H9 (cell line): ENCODE measurements around the gene PCDH9. TPM values are rescaled to one million over a fixed set of nuclear protein-coding genes. Genes with fewer than 3 reads are reported as not detected.

Experiments used
- DNase-seq: peaks from one replicate; pipeline ENCODE4 v3.0.0-alpha.2; 2017
- H2AFZ ChIP-seq: one replicate; pipeline ENCODE4 v1.6.1; 2013; ENCODE audit warnings: mild to moderate bottlenecking, low read length, control low read depth, moderate library complexity
- H2AK5ac ChIP-seq: 2 replicates; pipeline ENCODE4 v1.6.1; 2013; ENCODE audit warnings: low read length, control low read depth, mixed read lengths; ENCODE audit not compliant: insufficient read length
- H2BK120ac ChIP-seq: one replicate; pipeline ENCODE4 v1.6.1; 2013; ENCODE audit warnings: low read depth, mild to moderate bottlenecking, low read length, control low read depth, inconsistent platforms; ENCODE audit not compliant: poor library complexity, severe bottlenecking
- H2BK12ac ChIP-seq: 2 replicates; pipeline ENCODE4 v1.6.1; 2013; ENCODE audit warnings: low read length, control low read depth, mixed read lengths, low read depth; ENCODE audit not compliant: insufficient read length
- H2BK15ac ChIP-seq: 2 replicates; pipeline ENCODE4 v1.6.1; 2013; ENCODE audit warnings: low read depth, low read length, control low read depth
- H2BK20ac ChIP-seq: one replicate; pipeline ENCODE4 v1.6.1; 2013; ENCODE audit warnings: low read depth, mild to moderate bottlenecking, low read length, control low read depth, inconsistent platforms; ENCODE audit not compliant: poor library complexity, severe bottlenecking
- H2BK5ac ChIP-seq: 2 replicates; pipeline ENCODE4 v1.6.1; 2013; ENCODE audit warnings: low read length, control low read depth, mixed read lengths; ENCODE audit not compliant: insufficient read length
- H3K14ac ChIP-seq: 2 replicates; pipeline ENCODE4 v1.6.1; 2013; ENCODE audit warnings: low read length, control low read depth; ENCODE audit not compliant: insufficient read depth
- H3K18ac ChIP-seq: 2 replicates; pipeline ENCODE4 v1.6.1; 2013; ENCODE audit warnings: low read depth, mild to moderate bottlenecking, mixed read lengths, low read length, control low read depth; ENCODE audit not compliant: insufficient read length
- H3K23ac ChIP-seq: 2 replicates; pipeline ENCODE4 v1.6.1; 2013; ENCODE audit warnings: low read length, control low read depth, mixed read lengths, low read depth; ENCODE audit not compliant: insufficient read length
- H3K23me2 ChIP-seq: 2 replicates; pipeline ENCODE4 v1.6.1; 2013; ENCODE audit warnings: low read depth, mild to moderate bottlenecking, mixed read lengths, low read length, control low read depth; ENCODE audit not compliant: insufficient read length, poor library complexity, severe bottlenecking
- H3K27ac ChIP-seq: 2 replicates; pipeline ENCODE4 v1.5.1; 2013; ENCODE audit warnings: low read length, control low read depth, mixed read lengths, low read depth; ENCODE audit not compliant: insufficient read length
- H3K27me3 ChIP-seq: 2 replicates; pipeline ENCODE4 v1.6.1; 2013; ENCODE audit warnings: low read length, control low read depth, inconsistent platforms; ENCODE audit not compliant: insufficient read depth
- H3K4ac ChIP-seq: 2 replicates; pipeline ENCODE4 v1.6.1; 2013; ENCODE audit warnings: low read depth, mild to moderate bottlenecking, control low read depth, inconsistent platforms, low read length, moderate library complexity
- H3K4me1 ChIP-seq: 2 replicates; pipeline ENCODE4 v1.6.1; 2013; ENCODE audit warnings: low read length, control low read depth, inconsistent platforms; ENCODE audit not compliant: insufficient read depth
- H3K4me2 ChIP-seq: 2 replicates; pipeline ENCODE4 v1.6.1; 2013; ENCODE audit warnings: low read length, control low read depth, mixed read lengths; ENCODE audit not compliant: insufficient read length, insufficient read depth
- H3K56ac ChIP-seq: 2 replicates; pipeline ENCODE4 v1.6.1; 2013; ENCODE audit warnings: low read depth, mild to moderate bottlenecking, mixed read lengths, low read length, control low read depth; ENCODE audit not compliant: insufficient read length
- H3K79me1 ChIP-seq: 2 replicates; pipeline ENCODE4 v1.6.1; 2013; ENCODE audit warnings: low read depth, mild to moderate bottlenecking, moderate library complexity, low read length, control low read depth, inconsistent platforms; ENCODE audit not compliant: insufficient read depth, poor library complexity, severe bottlenecking
- H3K79me2 ChIP-seq: 2 replicates; pipeline ENCODE4 v1.6.1; 2013; ENCODE audit warnings: low read length, control low read depth, inconsistent platforms; ENCODE audit not compliant: insufficient read depth
- H3K9ac ChIP-seq: 2 replicates; pipeline ENCODE4 v1.6.1; 2013; ENCODE audit warnings: low read length, control low read depth, mixed read lengths; ENCODE audit not compliant: insufficient read length; ENCODE audit errors: extremely low read depth
- H3K9me3 ChIP-seq: one replicate; pipeline ENCODE4 v1.6.1; 2013; ENCODE audit warnings: low read depth, low read length, inconsistent platforms; ENCODE audit not compliant: control insufficient read depth
- H3T11ph ChIP-seq: one replicate; pipeline ENCODE4 v1.6.1; 2013; ENCODE audit warnings: mild to moderate bottlenecking, low read length, control low read depth, inconsistent platforms
- H4K20me1 ChIP-seq: one replicate; pipeline ENCODE4 v1.6.1; 2013; ENCODE audit not compliant: control insufficient read depth, insufficient read length, insufficient read depth
- H4K5ac ChIP-seq: 2 replicates; pipeline ENCODE4 v1.6.1; 2013; ENCODE audit warnings: low read depth, mild to moderate bottlenecking, mixed read lengths, low read length, control low read depth; ENCODE audit not compliant: insufficient read length
- H4K8ac ChIP-seq: replicated peaks from 2 replicates; pipeline ENCODE4 v1.6.1; 2013; ENCODE audit warnings: low read length, control low read depth, mixed read lengths, low read depth; ENCODE audit not compliant: insufficient read length
- H4K91ac ChIP-seq: 2 replicates; pipeline ENCODE4 v1.6.1; 2013; ENCODE audit warnings: low read depth, mild to moderate bottlenecking, moderate library complexity, mixed read lengths, low read length, control low read depth; ENCODE audit not compliant: insufficient read length
- H3K27ac Mint-ChIP-seq, 3 experiments: 2 replicates in 2 of 3; 3 replicates in 1 of 3; pipeline ENCODE4 v1.8.0; 2020 to 2021; ENCODE audit warnings: mixed read lengths in 3 of 3, mild to moderate bottlenecking in 1 of 3, moderate library complexity in 1 of 3
- H3K27me3 Mint-ChIP-seq: 2 replicates; pipeline ENCODE4 v1.8.0; 2021; ENCODE audit warnings: low read depth, mild to moderate bottlenecking, moderate library complexity, mixed read lengths
- H3K36me3 Mint-ChIP-seq, 3 experiments: 2 replicates in 2 of 3; 3 replicates in 1 of 3; pipeline ENCODE4 v1.8.0; 2020 to 2021; ENCODE audit warnings: low read depth in 3 of 3, mixed read lengths in 3 of 3; ENCODE audit not compliant: insufficient read depth in 1 of 3
- H3K4me1 Mint-ChIP-seq, 2 experiments: 2 replicates each; pipeline ENCODE4 v1.8.0; 2020; ENCODE audit warnings: mixed read lengths in 2 of 2
- H3K4me3 Mint-ChIP-seq, 2 experiments: 2 replicates in 1 of 2; 3 replicates in 1 of 2; pipeline ENCODE4 v1.8.0; 2020 to 2021; ENCODE audit warnings: mild to moderate bottlenecking in 2 of 2, mixed read lengths in 2 of 2, moderate library complexity in 1 of 2
- H3K9me3 Mint-ChIP-seq, 2 experiments: 2 replicates in 1 of 2; 3 replicates in 1 of 2; pipeline ENCODE4 v1.8.0; 2020; ENCODE audit warnings: mild to moderate bottlenecking in 2 of 2, mixed read lengths in 2 of 2, moderate library complexity in 1 of 2
- CTCF ChIP-seq: fragments of 200-600 bp; sonication (generic); conservative IDR thresholded peaks from 3 replicates; pipeline ENCODE4 v1.8.0; 2021; ENCODE audit warnings: antibody characterized with exemption, mild to moderate bottlenecking
- total RNA-seq: library from RNA; stranded (reverse); gene quantifications from 2 replicates; pipeline ENCODE4 v1.2.1, GENCODE V29; 2021

PCDH9 gene
- total RNA-seq, 1 experiment from 2014 or later = 0.11 TPM

- H3K4me1 ChIP-seq = no peaks in the 10 kb centered on the region
- no peak overlapping the region for H4K91ac ChIP-seq
- H3K27me3 ChIP-seq = no peaks in the 10 kb centered on the region
- no peak overlapping the region for H3K9ac ChIP-seq
- no peaks in the 10 kb centered on the region for H4K20me1 ChIP-seq
- H3K9me3 ChIP-seq = no peaks in the 10 kb centered on the region
- no peaks in the 10 kb centered on the region for H3K23me2 ChIP-seq
- Mint-ChIP-seq H3K27ac (no peak overlapping the region), H3K9me3 (peaks cover 0 to 9% of the 10 kb centered on the region in 2 experiments; a peak in 3 of 5 replicates), H3K36me3 (peaks cover 0 to 2% (median 0%) of the 10 kb centered on the region in 3 experiments; a peak in 2 of 7 replicates), H3K27me3 (no peaks in the 10 kb centered on the region), H3K4me3 (no peak overlapping the region), H3K4me1 (no peaks in the 10 kb centered on the region)
- no peak overlapping the region for H3T11ph ChIP-seq
- no peak overlapping the region for H2AFZ ChIP-seq
- H3K4me2 ChIP-seq = no peak overlapping the region
- no peak overlapping the region for H2BK120ac ChIP-seq
- H4K5ac ChIP-seq = no peak overlapping the region
- no peaks in the 10 kb centered on the region for H3K79me2 ChIP-seq
- H3K14ac ChIP-seq = no peak overlapping the region
- no peak overlapping the region for H3K56ac ChIP-seq
- no peak overlapping the region for H4K8ac ChIP-seq
- DNase-seq = no peak
- no peak overlapping the region for H2BK12ac ChIP-seq
- H2BK5ac ChIP-seq = no peak overlapping the region
- no peak for TF ChIP-seq CTCF
- no peak overlapping the region for H2AK5ac ChIP-seq
- H2BK20ac ChIP-seq = no peak overlapping the region
- H3K79me1 ChIP-seq = no peaks in the 10 kb centered on the region
- H3K27ac ChIP-seq = no peak overlapping the region
- no peak overlapping the region for H3K23ac ChIP-seq
- no peak overlapping the region for H3K18ac ChIP-seq
- no peak overlapping the region for H3K4ac ChIP-seq
- no peak overlapping the region for H2BK15ac ChIP-seq
Observed at GRCh38 chr13:66853564-66853963, 376.6 kb downstream of the PCDH9 start.
